Liver (tissue), 9 donors: ENCODE results near the gene TAOK2. TPM values are rescaled to one million over a fixed set of nuclear protein-coding genes. Genes with fewer than 3 reads are reported as not detected.

ENCODE experiments used
- DNase-seq: peaks from one replicate; pipeline ENCODE4 v3.0.0-alpha.2; 2017; ENCODE audit warnings: low spot score
- H3K27ac ChIP-seq, 2 donors: one replicate each; pipeline ENCODE4 v1.7.0; 2013; ENCODE audit warnings: inconsistent platforms in 2 of 2, low read length in 2 of 2, control low read depth in 1 of 2, low read depth in 1 of 2, mild to moderate bottlenecking in 1 of 2
- H3K27me3 ChIP-seq, 4 donors: one replicate each; pipeline versions ENCODE4 v1.6.1 to v1.7.0; 2013; ENCODE audit warnings: low read length in 3 of 4, inconsistent platforms in 1 of 4, mild to moderate bottlenecking in 1 of 4, moderate library complexity in 1 of 4; ENCODE audit not compliant: control insufficient read depth in 4 of 4, insufficient read depth in 4 of 4
- H3K36me3 ChIP-seq, 4 donors: one replicate each; pipeline versions ENCODE4 v1.6.1 to v1.7.0; 2013; ENCODE audit warnings: low read length in 3 of 4, mild to moderate bottlenecking in 3 of 4, low read depth in 1 of 4, moderate library complexity in 1 of 4; ENCODE audit not compliant: control insufficient read depth in 4 of 4, insufficient read depth in 3 of 4
- H3K4me1 ChIP-seq, 4 donors: one replicate each; pipeline versions ENCODE4 v1.6.1 to v1.7.0; 2013; ENCODE audit warnings: low read length in 3 of 4, mild to moderate bottlenecking in 3 of 4, moderate library complexity in 1 of 4; ENCODE audit not compliant: control insufficient read depth in 4 of 4, insufficient read depth in 4 of 4
- H3K4me3 ChIP-seq, 3 donors: one replicate each; pipeline versions ENCODE4 v1.6.1 to v1.7.0; 2013; ENCODE audit warnings: low read length in 3 of 3, control low read depth in 1 of 3, low read depth in 1 of 3, mild to moderate bottlenecking in 1 of 3
- H3K9ac ChIP-seq, 2 donors: one replicate each; pipeline ENCODE4 v1.7.0; 2013; ENCODE audit warnings: low read length in 2 of 2, mild to moderate bottlenecking in 2 of 2, moderate library complexity in 2 of 2, control low read depth in 1 of 2, low read depth in 1 of 2
- H3K9me3 ChIP-seq, 4 donors: one replicate each; pipeline versions ENCODE4 v1.6.1 to v1.7.0; 2013; ENCODE audit warnings: low read length in 3 of 4; ENCODE audit not compliant: control insufficient read depth in 4 of 4
- CTCF ChIP-seq: fragments of 150-350 bp; IDR thresholded peaks from 2 replicates; pipeline ENCODE4 v1.5.1; 2017; ENCODE audit warnings: improper control_type of control experiment, low read depth, low read length; ENCODE audit not compliant: missing input control
- EGR1 ChIP-seq, 2 donors: IDR thresholded peaks; 2 replicates each; pipeline ENCODE4 v1.6.1; 2016 to 2018; ENCODE audit warnings: antibody characterized with exemption in 2 of 2, low read depth in 2 of 2
- FOXA1 ChIP-seq: IDR thresholded peaks from 2 replicates; pipeline ENCODE4 v1.6.1; 2016; ENCODE audit warnings: antibody characterized with exemption
- FOXA2 ChIP-seq: IDR thresholded peaks from 2 replicates; pipeline ENCODE4 v1.6.1; 2016; ENCODE audit warnings: antibody characterized with exemption
- GABPA ChIP-seq, 2 donors: IDR thresholded peaks in 1 of 2; conservative IDR thresholded peaks in 1 of 2; 2 replicates each; pipeline ENCODE4 v1.6.1; 2016; ENCODE audit warnings: antibody characterized with exemption in 2 of 2, mild to moderate bottlenecking in 1 of 2, moderate library complexity in 1 of 2
- HNF4A ChIP-seq, 2 donors: conservative IDR thresholded peaks; 2 replicates each; pipeline ENCODE4 v1.6.1; 2016; ENCODE audit warnings: antibody characterized with exemption in 2 of 2, mild to moderate bottlenecking in 2 of 2
- HNF4G ChIP-seq: IDR thresholded peaks from 2 replicates; pipeline ENCODE4 v1.6.1; 2016; ENCODE audit warnings: antibody characterized with exemption
- JUND ChIP-seq, 2 donors: IDR thresholded peaks; 2 replicates each; pipeline ENCODE4 v1.6.1; 2016; ENCODE audit warnings: antibody characterized with exemption in 2 of 2
- NR2F2 ChIP-seq: IDR thresholded peaks from 2 replicates; pipeline ENCODE4 v1.6.1; 2016; ENCODE audit warnings: antibody characterized with exemption
- RAD21 ChIP-seq, 2 donors: IDR thresholded peaks; 2 replicates each; pipeline ENCODE4 v1.6.1; 2016; ENCODE audit warnings: antibody characterized with exemption in 2 of 2, mild to moderate bottlenecking in 2 of 2
- RXRA ChIP-seq, 2 donors: IDR thresholded peaks; 2 replicates each; pipeline ENCODE4 v1.6.1; 2017 to 2018; ENCODE audit warnings: antibody characterized with exemption in 2 of 2, mild to moderate bottlenecking in 1 of 2
- SP1 ChIP-seq: IDR thresholded peaks from 2 replicates; pipeline ENCODE4 v1.6.1; 2018; ENCODE audit warnings: antibody characterized with exemption, mild to moderate bottlenecking
- YY1 ChIP-seq: IDR thresholded peaks from 2 replicates; pipeline ENCODE4 v1.6.1; 2016; ENCODE audit warnings: antibody characterized with exemption, mild to moderate bottlenecking
- WGBS: extraction: QIAGEN DNeasy Blood & Tissue Kit; methylation state at CpG from one replicate; pipeline ENCODE4 v1.1.7; 2013; 5-methylcytosine and 5-hydroxymethylcytosine counted together
- polyA plus RNA-seq, 2 donors: library from polyadenylated mRNA; stranded (reverse) in 1 of 2; unstranded in 1 of 2; fragments of 200-250 nt in 1 of 2; fragments of >200 nt in 1 of 2; fragmentation: Nextera tagmentation in 1 of 2; extraction: Ambion mirVana in 1 of 2; gene quantifications; one replicate each; pipeline versions ENCODE4 v1.2.1 to v1.2.3, GENCODE V29; 2013 to 2015
- total RNA-seq, 2 donors: library from RNA; depleted of rRNA; stranded (reverse); fragments of >200 nt; gene quantifications; one replicate each; pipeline ENCODE4 v1.2.3, GENCODE V29; 2014
- TF ChIP-seq, protein P1 (sequence below): IDR thresholded peaks from 2 replicates; pipeline ENCODE4 v1.6.1; 2016; ENCODE audit warnings: antibody characterized with exemption
- TF ChIP-seq, protein P2 (sequence below): IDR thresholded peaks from 2 replicates; pipeline ENCODE4 v1.6.1; 2016; ENCODE audit warnings: antibody characterized with exemption
- TF ChIP-seq, protein P3 (sequence below): IDR thresholded peaks from 2 replicates; pipeline ENCODE4 v1.6.1; 2016; ENCODE audit warnings: antibody characterized with exemption
- donor health status: healthy.
- donor health status: healthy.
- donor health status: healthy.
- donor health status: healthy.
- donor health status: healthy.

TAOK2 gene
- total and polyA plus RNA-seq, 4 donors: 2.2 to 27.9 (median 16.0) TPM

- Histone ChIP-seq H3K9ac (no peak overlapping the region), H3K4me1 (no peaks in the 10 kb centered on the region), H3K27ac (no peak overlapping the region), H3K9me3 (no peaks in the 10 kb centered on the region), H3K36me3 (no peaks in the 10 kb centered on the region), H3K4me3 (no peak overlapping the region), H3K27me3 (no peaks in the 10 kb centered on the region)
- TF ChIP-seq NR2F2 (no peak), EGR1 (IDR thresholded peaks at IDR 0.05; ENCODE audit: low read depth in 2 of 2) (no peak), RAD21 (IDR thresholded peaks at IDR 0.05) (no peak), HNF4A (conservative IDR thresholded peaks at IDR 0.05) (no peak), GABPA (IDR thresholded peaks at IDR 0.05 in 1 of 2, conservative IDR thresholded peaks at IDR 0.05 in 1 of 2) (no peak)
- TF ChIP-seq, protein P1, sequence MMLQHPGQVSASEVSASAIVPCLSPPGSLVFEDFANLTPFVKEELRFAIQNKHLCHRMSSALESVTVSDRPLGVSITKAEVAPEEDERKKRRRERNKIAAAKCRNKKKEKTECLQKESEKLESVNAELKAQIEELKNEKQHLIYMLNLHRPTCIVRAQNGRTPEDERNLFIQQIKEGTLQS: no peak
- DNase-seq: no peak
- WGBS: 76% methylated on average over 2 of the region's 2 CpGs
Measured at GRCh38 chr16:29947897-29948296, 25.8 kb upstream of the TAOK2 start.

- Histone ChIP-seq H3K4me1 (no peaks in the 10 kb centered on the region), H3K27me3 (no peaks in the 10 kb centered on the region), H3K9me3 (no peaks in the 10 kb centered on the region), H3K9ac (no peak overlapping the region), H3K36me3 (no peaks in the 10 kb centered on the region), H3K27ac (no peak overlapping the region), H3K4me3 (no peak overlapping the region)
- no peak for DNase-seq
- 90% methylated on average over 4 of the region's 4 CpGs for WGBS
- no peak for TF ChIP-seq CTCF
- no peak for TF ChIP-seq EGR1 (IDR thresholded peaks at IDR 0.05; ENCODE audit: low read depth in 2 of 2)
- no peak for TF ChIP-seq YY1
Measured at GRCh38 chr16:29950806-29951461, 22.7 kb upstream of the TAOK2 start.

DNA sequence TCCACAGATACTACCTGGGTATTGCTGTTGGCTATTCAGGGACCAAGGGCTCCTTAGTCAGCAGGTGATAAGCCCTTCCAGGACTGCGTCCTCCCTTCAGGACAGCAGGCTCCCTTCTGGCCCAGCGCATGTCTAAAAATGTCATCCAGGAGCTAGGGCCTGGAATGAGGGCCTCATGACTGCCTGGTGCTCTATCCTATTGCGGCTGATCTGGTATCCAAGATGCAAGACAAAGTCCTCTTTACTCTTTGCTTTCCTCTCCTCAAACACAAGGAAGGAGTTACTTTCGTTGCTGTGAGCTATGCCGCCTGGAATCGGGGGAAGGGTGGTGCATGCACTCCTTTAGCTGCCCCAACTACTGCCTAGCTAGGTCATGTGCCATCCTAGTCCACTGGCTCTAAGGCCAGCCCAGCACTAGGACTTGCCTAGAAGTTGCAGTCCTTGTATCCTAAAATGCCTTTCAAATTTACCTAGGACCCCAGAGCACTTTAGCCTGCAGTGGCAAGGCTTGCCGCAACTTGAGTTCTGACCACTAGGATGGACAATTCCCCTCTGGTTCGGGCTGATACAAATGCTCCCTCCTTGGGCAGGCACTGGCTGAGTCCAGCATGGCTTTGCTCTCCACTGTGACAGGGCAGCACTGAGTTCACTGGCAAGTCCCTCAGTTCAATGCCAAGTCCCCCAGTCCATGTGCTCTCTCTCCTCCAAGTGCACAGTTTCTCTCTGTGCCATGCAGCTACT is 21.9 kb upstream of the TAOK2 start:
- Histone ChIP-seq H3K36me3 (no peaks in the 10 kb centered on the region), H3K4me3 (no peak overlapping the region), H3K9me3 (no peaks in the 10 kb centered on the region), H3K9ac (no peak overlapping the region), H3K27me3 (no peaks in the 10 kb centered on the region), H3K27ac (no peak overlapping the region), H3K4me1 (no peaks in the 10 kb centered on the region)
- no peak for DNase-seq
- TF ChIP-seq, protein P2, sequence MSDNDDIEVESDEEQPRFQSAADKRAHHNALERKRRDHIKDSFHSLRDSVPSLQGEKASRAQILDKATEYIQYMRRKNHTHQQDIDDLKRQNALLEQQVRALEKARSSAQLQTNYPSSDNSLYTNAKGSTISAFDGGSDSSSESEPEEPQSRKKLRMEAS: no peak
- TF ChIP-seq CTCF: no peak
- TF ChIP-seq HNF4A (conservative IDR thresholded peaks at IDR 0.05): no peak
- no peak for TF ChIP-seq YY1
- TF ChIP-seq JUND (IDR thresholded peaks at IDR 0.05): no peak
- no peak for TF ChIP-seq HNF4G
- no peak for TF ChIP-seq FOXA2
- TF ChIP-seq GABPA (IDR thresholded peaks at IDR 0.05 in 1 of 2, conservative IDR thresholded peaks at IDR 0.05 in 1 of 2): no peak
- TF ChIP-seq SP1: no peak
- no peak for TF ChIP-seq FOXA1
- TF ChIP-seq EGR1 (IDR thresholded peaks at IDR 0.05; ENCODE audit: low read depth in 2 of 2): no peak
- no peak for TF ChIP-seq RAD21 (IDR thresholded peaks at IDR 0.05)
- no peak for TF ChIP-seq RXRA (IDR thresholded peaks at IDR 0.05)
- no peak for TF ChIP-seq NR2F2
- TF ChIP-seq, protein P3, sequence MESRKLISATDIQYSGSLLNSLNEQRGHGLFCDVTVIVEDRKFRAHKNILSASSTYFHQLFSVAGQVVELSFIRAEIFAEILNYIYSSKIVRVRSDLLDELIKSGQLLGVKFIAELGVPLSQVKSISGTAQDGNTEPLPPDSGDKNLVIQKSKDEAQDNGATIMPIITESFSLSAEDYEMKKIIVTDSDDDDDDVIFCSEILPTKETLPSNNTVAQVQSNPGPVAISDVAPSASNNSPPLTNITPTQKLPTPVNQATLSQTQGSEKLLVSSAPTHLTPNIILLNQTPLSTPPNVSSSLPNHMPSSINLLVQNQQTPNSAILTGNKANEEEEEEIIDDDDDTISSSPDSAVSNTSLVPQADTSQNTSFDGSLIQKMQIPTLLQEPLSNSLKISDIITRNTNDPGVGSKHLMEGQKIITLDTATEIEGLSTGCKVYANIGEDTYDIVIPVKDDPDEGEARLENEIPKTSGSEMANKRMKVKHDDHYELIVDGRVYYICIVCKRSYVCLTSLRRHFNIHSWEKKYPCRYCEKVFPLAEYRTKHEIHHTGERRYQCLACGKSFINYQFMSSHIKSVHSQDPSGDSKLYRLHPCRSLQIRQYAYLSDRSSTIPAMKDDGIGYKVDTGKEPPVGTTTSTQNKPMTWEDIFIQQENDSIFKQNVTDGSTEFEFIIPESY: no peak
- TF ChIP-seq, protein P1: no peak
- WGBS: 91% methylated on average over 8 of the region's 8 CpGs
